NB4 (cell line): ENCODE results near the gene BUD31.
A peak's percentile ranks its signal among the peaks of the same experiment; 100 is the strongest.

Experiments used
- DNase-seq: peaks from one replicate; pipeline ENCODE4 v3.0.0; 2010; ENCODE audit warnings: low read depth
- H3K4me3 ChIP-seq: one replicate; pipeline ENCODE4 v1.5.1; 2011; ENCODE audit warnings: mild to moderate bottlenecking, low read depth, low read length, moderate library complexity
- CTCF ChIP-seq: IDR thresholded peaks from one replicate; pipeline ENCODE4 v1.5.1; 2012; ENCODE audit warnings: low read depth, low read length
- MAX ChIP-seq: IDR thresholded peaks from 2 replicates; pipeline ENCODE4 v1.6.1; 2011; ENCODE audit warnings: low read depth, low read length
- MYC ChIP-seq: IDR thresholded peaks from 2 replicates; pipeline ENCODE4 v1.6.1; 2011; ENCODE audit warnings: low read depth, low read length
- POLR2A ChIP-seq: IDR thresholded peaks from 2 replicates; pipeline ENCODE4 v1.6.1; 2011; ENCODE audit warnings: mild to moderate bottlenecking; ENCODE audit not compliant: insufficient read length; ENCODE audit errors: extremely low read depth

The BUD31 gene

GRCh38 chr7:99368750-99369389 is 39.9 kb upstream of the BUD31 start:
- H3K4me3 ChIP-seq: no peak overlapping the region
- no peak for DNase-seq

GRCh38 chr7:99369767-99370391 is 38.9 kb upstream of the BUD31 start:
- TF ChIP-seq MAX (no peak), POLR2A (no peak), CTCF (no peak), MYC (no peak)
- no peak overlapping the region for H3K4me3 ChIP-seq
- no peak for DNase-seq

More at GRCh38 chr7:99368750-99369389, 39.9 kb upstream of the BUD31 start:
- TF ChIP-seq POLR2A: no peak
- TF ChIP-seq CTCF: no peak
- TF ChIP-seq MYC: no peak
- TF ChIP-seq MAX: no peak

GRCh38 chr7:99371376-99371920 is 37.3 kb upstream of the BUD31 start:
- H3K4me3 ChIP-seq: no peak overlapping the region
- TF ChIP-seq CTCF (no peak), POLR2A (no peak), MAX (no peak), MYC (no peak)
- DNase-seq: no peak

- DNase-seq: no peak
- TF ChIP-seq CTCF (no peak), MYC (no peak), MAX (no peak), POLR2A (no peak)
- H3K4me3 ChIP-seq: no peak overlapping the region
These were observed 36.3 kb upstream of the BUD31 start for GRCh38 chr7:99372275-99373090.

- TF ChIP-seq CTCF (no peak), MYC (no peak), MAX (no peak), POLR2A (no peak)
- peak overlapping the region; percentile 55 for H3K4me3 ChIP-seq
- no peak for DNase-seq
These were observed 35.4 kb upstream of the BUD31 start for GRCh38 chr7:99373091-99374066.
